IMR-90 (cell line): Measurements from ENCODE around the gene CYBRD1.
A peak's percentile ranks its signal among the peaks of the same experiment; 100 is the strongest.

Source experiments
- CEBPB ChIP-seq: IDR thresholded peaks from 2 replicates; pipeline ENCODE4 v1.6.1; 2012; ENCODE audit warnings: low read depth, low read length, improper control_type of control experiment
- CTCF ChIP-seq: conservative IDR thresholded peaks from 2 replicates; pipeline ENCODE4 v1.5.1; 2012; ENCODE audit warnings: mild to moderate bottlenecking, low read depth, low read length, improper control_type of control experiment
- ELK1 ChIP-seq: fragments of 150-350 bp; IDR thresholded peaks from 2 replicates; pipeline ENCODE4 v1.6.1; 2016; ENCODE audit warnings: low read depth, mild to moderate bottlenecking, low read length, moderate library complexity, borderline replicate concordance
- FOS ChIP-seq: fragments of 150-350 bp; IDR thresholded peaks from 2 replicates; pipeline ENCODE4 v1.6.1; 2016; ENCODE audit warnings: low read depth, low read length
- MAFK ChIP-seq: IDR thresholded peaks from 2 replicates; pipeline ENCODE4 v1.6.1; 2012; ENCODE audit warnings: low read depth, low read length, improper control_type of control experiment
- MXI1 ChIP-seq: IDR thresholded peaks from 2 replicates; pipeline ENCODE4 v1.6.1; 2012; ENCODE audit warnings: low read depth, mild to moderate bottlenecking, low read length, moderate library complexity, borderline replicate concordance
- NFE2L2 ChIP-seq: fragments of 150-350 bp; IDR thresholded peaks from 2 replicates; pipeline ENCODE4 v1.6.1; 2016; ENCODE audit warnings: low read depth, mild to moderate bottlenecking, low read length
- POLR2A ChIP-seq: IDR thresholded peaks from 2 replicates; pipeline ENCODE4 v1.6.1; 2012; ENCODE audit warnings: mild to moderate bottlenecking, low read depth, low read length
- RAD21 ChIP-seq: IDR thresholded peaks from 2 replicates; pipeline ENCODE4 v1.6.1; 2012; ENCODE audit warnings: low read length, improper control_type of control experiment
- RCOR1 ChIP-seq: IDR thresholded peaks from 2 replicates; pipeline ENCODE4 v1.6.1; 2012; ENCODE audit warnings: mild to moderate bottlenecking, low read length, improper control_type of control experiment; ENCODE audit not compliant: insufficient replicate concordance
- RFX5 ChIP-seq: IDR thresholded peaks from 2 replicates; pipeline ENCODE4 v1.8.0; 2012; ENCODE audit warnings: low read depth, mild to moderate bottlenecking, low read length, moderate library complexity
- USF2 ChIP-seq: fragments of 150-350 bp; IDR thresholded peaks from 2 replicates; pipeline ENCODE4 v1.6.1; 2017; ENCODE audit warnings: mild to moderate bottlenecking, antibody characterized with exemption, low read length, low read depth

GRCh38 chr2:171595896-171596295, 73.6 kb downstream of the CYBRD1 start:
- TF ChIP-seq CTCF, result no peak
- peak; percentile 29; the same call in 1 of the 2 replicates for TF ChIP-seq NFE2L2
- no peak for TF ChIP-seq MXI1
- TF ChIP-seq USF2, result no peak
- no peak for TF ChIP-seq CEBPB
- no peak for TF ChIP-seq ELK1
- TF ChIP-seq RFX5, result no peak
- TF ChIP-seq POLR2A, result no peak
- no peak for TF ChIP-seq RAD21
- TF ChIP-seq FOS, result 0 out of 2 replicates have a peak, but pooled peaks have one; percentile 43
- no peak for TF ChIP-seq MAFK
- no peak for TF ChIP-seq RCOR1
